T-helper 1 cell treated with Interleukin-12 subunit alpha and Interleukin-12 subunit beta and Interleukin-4 antibody, amounts not matched to agents 30 ng/mL and 1 ng/mL, for 36 hours (primary cell): ENCODE measurements around the gene ACTA2. TPM values are rescaled to one million over a fixed set of nuclear protein-coding genes. Genes with fewer than 3 reads are reported as not detected.

Source experiments
- intact Hi-C: fragments of 100-400 bp; cut with micrococcal nuclease; formaldehyde crosslinking; loops from one replicate; pipeline ENCODE4 v1.15.1; 2024
- total RNA-seq: library from RNA; stranded (reverse); gene quantifications from 2 replicates; pipeline ENCODE4 v1.2.3, GENCODE V29; 2022

The ACTA2 gene
- 8.8 and 9.1 TPM in 2 replicates for total RNA-seq

DNA sequence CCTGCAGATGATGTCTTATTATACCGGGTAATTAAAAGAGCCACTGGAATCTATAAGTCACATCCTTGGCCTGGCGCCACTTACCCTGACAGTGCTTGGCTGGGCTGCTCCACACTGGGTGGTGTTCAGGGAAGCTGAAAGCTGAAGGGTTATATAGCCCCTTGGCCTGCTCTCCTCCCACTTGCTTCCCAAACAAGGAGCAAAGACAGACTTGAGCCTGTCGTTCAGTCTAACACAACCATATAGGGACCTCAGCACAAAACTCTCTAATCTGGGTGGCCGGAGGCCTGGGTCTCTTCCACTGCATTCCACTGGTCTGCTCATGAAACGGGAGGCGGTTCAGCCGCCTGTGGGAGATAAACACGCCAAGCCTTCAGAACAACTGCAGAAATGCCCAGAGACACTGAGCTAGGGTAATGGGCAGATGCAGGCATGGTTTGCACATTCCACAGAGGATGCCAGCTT is at the start of gene ACTA2:
ACTA2 (minus strand) TSS at position 127 of the 465 bp plus-strand sequence. CDS start 3,843 bp downstream, outside the sequence.
- intact Hi-C loops = no loop called here

DNA sequence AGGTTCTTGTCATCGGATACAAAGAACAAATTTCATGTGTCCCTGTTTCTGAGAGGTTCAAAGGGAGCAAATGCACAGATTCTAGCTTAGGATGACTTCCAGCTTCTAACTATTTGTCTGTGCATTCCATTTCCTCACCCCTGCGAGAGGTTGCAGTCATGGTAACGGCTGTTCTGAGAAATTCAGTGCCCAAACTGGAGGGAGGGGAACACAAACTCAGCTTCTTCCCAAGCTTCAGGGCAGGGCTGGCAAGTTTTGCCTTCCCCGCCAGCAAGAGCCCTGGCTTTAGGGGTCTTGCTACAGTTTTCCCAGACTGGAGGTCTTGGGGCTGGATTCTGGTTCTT is 49.1 kb upstream of the ACTA2 start:
- intact Hi-C loops = loop anchor here (1.0 to 5.0 kb wide), 3 partner anchors 10 to 641 kb away; no protein-coding TSS in a partner anchor

DNA sequence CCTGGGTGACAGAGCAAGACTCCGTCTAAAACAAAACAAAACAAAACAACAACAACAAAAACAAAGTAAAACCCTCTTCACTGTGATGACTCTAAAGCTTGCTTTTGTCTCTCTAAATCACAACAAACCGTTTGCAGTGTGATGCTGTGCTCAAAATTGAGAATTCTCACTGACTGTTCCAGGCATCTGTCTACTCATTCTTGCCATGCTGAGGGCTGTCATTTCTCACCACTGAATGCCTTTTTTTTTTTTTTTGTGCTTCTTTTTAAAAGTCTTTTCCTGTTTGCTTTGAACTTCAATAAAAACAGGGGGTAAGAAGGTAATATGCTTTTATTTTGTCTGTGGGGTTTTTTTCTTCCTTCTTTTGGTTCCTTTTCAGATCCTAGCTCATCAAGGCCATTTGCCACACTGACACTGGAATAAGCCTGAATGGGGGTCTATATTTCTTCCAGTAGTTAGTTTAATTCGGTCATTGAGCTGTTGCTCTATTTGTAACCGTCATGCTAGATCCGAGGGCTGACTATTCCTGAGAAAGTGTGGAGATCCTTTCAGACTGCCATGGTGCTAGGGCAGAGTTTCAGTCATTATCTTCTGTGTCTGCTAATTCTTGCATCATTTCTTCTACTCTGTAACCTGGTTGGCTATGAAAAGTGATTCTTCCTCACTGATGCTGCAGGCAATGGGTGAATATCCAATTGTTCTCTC is 48.6 kb upstream of the ACTA2 start:
- intact Hi-C loops = loop anchor here (1.0 to 5.0 kb wide), 3 partner anchors 10 to 641 kb away; no protein-coding TSS in a partner anchor

DNA sequence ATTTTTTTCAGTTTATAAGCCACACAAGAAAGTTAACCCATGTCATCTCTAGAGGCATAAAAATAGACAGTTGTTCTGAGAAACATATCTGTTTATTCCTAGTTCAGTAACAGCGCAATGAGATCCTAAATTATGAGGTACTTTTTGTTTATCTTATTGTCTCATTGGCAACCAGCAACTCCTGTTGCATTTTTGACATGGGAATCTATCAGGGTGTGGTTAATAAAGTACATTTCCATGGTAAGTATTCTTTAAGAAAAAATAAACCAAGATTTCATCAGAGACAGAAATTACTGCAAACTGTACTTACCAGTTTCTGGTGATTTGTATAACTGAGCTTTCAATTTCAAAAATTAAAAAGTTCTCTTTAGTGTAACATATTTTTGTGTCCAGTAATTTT is 47.1 kb upstream of the ACTA2 start:
- intact Hi-C loops = loop anchor here (5.0 to 10.0 kb wide), 3 partner anchors 415 to 643 kb away; partner anchors contain the start of genes LIPJ and RNLS

DNA sequence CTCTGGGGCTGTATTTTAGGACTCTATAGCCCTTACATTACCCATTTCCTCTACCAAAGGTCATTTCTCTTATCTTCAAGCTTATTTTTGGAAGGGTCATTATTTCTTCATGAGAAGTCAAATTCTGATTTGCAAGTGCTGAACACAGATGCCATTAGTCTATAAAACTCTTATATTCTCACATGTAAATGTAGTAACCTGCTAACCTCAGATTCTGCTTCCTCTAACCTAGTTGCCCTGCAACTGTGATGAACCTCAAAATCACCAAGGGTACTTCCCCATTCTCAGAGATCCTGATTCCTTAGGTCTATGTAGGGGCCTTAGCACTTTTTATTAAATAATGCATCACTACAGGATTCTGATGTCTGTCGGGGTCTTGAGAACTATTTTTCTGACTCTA is 44.4 kb upstream of the ACTA2 start:
- intact Hi-C loops = loop anchor here (10.0 kb wide), 2 partner anchors 412 to 612 kb away; partner anchors contain the start of genes LIPJ and RNLS

DNA sequence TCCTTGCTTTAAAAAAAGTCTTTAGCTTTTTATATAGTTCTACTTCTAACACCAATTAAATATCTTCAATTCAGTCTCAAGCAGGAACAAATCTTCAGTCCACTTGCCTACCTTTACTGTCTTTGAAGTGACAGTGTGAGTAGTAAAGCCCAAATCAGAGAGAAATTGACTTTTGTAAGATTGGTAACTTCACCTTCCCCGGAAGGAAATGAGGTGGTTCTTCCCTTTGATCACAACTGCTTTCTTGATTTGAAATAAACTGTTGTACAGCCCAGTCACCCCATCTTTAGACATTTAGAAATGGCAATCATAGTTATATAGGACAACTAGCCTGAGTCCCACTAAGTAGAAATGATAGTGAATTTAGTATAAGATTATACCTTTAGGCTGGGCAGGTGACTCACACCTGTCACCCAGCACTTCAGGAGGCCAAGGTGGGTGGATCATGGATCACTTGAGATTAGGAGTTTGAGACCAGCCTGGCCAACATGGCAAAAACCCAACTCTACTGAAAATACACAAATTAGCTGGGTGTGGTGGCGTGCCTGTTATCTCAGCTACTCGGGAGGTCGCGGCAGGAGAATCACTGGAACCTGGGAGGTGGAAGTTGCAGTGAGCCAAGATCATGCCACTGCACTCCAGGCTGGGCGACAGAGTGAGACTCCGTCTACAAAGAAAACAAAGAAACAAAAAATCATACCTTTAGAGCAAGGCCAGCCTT is 42.7 kb upstream of the ACTA2 start:
- intact Hi-C loops = loop anchor here (10.0 kb wide), 2 partner anchors 411 to 611 kb away; partner anchors contain the start of genes LIPJ and RNLS

DNA sequence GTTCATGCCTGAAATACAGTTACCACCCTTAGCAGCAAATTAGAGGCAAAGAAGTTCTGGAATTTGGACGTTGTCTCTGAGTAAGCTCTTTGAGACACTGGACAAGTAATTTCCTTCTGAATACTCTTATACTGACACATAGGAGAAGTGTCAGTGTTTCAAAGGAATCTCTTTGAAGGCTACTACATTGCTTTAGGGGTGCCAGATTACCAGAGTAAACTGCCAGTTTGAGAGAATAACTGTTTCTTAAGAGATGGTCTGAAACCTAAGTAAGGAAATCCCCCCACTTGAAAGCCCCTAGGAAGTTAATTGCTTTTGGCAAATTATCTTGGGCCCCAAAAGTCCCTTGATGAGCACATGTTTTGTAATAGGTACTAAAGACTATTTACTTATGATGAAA is 41.4 kb upstream of the ACTA2 start:
- intact Hi-C loops = loop anchor here (5.0 to 10.0 kb wide), 8 partner anchors 398 to 1878 kb away; partner anchors contain the start of genes ATAD1, IFIT1, IFIT5 and KIF20B

DNA sequence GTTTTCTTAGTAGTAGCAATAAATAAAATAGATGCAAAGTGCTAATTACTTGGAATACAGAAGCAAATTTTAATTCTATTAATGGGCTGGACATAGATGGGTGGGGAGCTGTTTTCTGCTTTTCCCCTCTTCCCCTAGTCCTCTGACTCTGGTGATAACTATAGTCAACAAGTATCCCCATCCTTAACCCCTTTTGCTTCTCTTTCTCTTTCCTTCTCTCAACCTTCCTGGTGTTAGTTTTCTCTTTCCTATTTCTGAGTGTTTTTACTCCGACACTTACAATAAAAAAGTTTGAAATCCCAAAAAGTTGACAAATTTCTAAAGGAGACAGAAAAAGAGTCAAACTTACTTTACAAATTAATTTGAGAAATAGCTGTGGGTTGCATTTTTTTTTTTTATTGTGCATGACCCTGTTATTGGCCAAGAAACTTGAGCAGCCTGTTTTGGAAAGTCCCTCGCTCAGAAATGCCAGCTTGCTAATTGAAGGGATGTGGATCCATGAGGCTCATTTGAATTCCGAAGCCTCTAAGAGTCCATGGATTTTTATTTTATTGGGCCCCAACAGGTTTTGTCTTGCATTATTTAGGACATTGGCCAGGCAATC is 40.5 kb upstream of the ACTA2 start:
- intact Hi-C loops = loop anchor here (5.0 to 10.0 kb wide), 8 partner anchors 399 to 1879 kb away; partner anchors contain the start of genes ATAD1, IFIT1, IFIT5 and KIF20B

DNA sequence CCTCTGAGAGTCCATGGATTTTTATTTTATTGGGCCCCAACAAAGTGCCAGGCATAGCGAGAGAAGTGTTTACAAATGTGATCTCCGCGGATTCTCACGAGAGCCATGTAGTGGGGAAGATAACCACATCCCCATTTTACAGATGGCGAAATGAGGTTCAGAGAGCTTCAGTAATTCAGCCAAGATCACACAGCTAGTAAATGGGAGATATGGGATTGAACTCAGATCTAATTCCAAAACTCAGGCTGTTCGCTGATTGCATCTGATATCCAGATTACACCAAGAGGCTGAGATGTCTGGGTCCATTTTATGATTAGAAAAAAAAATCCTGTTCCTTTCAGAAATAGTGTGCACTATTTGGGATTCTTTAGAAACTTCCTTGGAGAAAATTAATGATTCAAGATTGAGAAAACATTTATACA is 39.3 kb upstream of the ACTA2 start:
- intact Hi-C loops = loop anchor here (1.0 to 10.0 kb wide), 13 partner anchors 9 to 1880 kb away; partner anchors contain the start of genes ATAD1, IFIT1, IFIT5 and KIF20B

DNA sequence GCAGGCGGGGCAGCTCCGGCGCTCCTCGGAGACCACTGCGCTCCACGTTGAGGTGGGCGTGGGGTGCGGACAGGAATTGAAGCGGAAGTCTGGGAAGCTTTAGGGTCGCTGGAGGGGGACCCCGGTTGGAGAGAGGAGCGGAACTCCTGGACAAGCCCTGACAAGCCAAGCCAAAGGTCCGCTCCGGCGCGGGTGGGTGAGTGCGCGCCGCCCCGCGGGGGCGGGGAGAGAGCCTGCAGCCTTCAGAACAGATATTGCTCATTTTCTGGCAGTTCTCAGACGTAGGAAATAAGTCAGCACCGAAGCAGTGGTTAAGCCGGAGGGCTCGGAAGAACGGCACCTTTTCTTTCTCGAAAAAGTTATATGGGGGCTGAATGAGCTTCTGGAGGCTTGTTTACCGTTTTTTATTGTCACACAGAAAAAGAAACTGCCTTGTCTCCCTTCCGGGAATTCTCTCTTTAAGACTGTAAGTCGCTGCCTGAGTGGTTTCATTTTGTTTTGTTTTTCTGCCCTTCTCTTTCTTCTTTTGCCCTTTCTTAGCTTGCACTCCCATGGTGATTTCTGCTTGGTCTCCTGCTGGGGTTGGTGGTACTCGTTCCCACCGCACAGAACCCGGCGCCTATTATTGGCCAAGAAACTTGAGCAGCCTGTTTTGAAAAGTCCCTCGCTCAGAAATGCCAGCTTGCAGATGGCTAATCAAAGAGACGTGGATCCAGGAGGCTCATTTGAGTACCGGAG is 38.8 kb upstream of the ACTA2 start:
- intact Hi-C loops = loop anchor here (1.0 to 10.0 kb wide), 13 partner anchors 10 to 1881 kb away; partner anchors contain the start of genes ATAD1, IFIT1, IFIT5 and KIF20B

DNA sequence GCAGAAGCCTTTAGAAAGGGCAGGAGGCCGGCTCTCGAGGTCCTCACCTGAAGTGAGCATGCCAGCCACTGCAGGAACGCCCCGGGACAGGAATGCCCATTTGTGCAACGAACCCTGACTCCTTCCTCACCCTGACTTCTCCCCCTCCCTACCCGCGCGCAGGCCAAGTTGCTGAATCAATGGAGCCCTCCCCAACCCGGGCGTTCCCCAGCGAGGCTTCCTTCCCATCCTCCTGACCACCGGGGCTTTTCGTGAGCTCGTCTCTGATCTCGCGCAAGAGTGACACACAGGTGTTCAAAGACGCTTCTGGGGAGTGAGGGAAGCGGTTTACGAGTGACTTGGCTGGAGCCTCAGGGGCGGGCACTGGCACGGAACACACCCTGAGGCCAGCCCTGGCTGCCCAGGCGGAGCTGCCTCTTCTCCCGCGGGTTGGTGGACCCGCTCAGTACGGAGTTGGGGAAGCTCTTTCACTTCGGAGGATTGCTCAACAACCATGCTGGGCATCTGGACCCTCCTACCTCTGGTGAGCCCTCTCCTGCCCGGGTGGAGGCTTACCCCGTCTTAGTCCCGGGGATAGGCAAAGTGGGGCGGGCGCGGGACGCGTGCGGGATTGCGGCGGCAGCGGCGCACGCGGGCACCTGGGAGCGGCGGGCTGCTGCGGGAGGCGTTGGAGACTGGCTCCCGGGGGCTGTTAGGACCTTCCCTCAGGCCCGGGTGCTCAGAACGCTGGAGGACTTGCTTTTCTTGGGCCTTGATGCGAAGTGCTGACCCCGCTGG is 38.0 kb upstream of the ACTA2 start, which contains the start of gene FAS:
FAS (plus strand) TSS at position 415 of the 777 bp plus-strand sequence; CDS start at position 494, 79 bp downstream.
- intact Hi-C loops = loop anchor here (1.0 to 10.0 kb wide), 15 partner anchors 11 to 1882 kb away; partner anchors contain the start of genes ATAD1, IFIT1, IFIT5 and KIF20B

DNA sequence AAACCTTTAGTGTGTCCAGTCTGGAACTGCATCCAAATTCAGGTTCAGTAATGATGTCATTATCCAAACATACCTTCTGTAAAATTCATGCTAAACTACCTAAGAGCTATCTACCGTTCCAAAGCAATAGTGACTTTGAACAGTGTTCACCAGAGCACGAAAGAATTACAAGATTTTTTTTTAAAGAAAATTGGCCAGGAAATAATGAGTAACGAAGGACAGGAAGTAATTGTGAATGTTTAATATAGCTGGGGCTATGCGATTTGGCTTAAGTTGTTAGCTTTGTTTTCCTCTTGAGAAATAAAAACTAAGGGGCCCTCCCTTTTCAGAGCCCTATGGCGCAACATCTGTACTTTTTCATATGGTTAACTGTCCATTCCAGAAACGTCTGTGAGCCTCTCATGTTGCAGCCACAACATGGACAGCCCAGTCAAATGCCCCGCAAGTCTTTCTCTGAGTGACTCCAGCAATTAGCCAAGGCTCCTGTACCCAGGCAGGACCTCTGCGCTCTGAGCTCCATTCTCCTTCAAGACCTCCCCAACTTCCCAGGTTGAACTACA is 37.3 kb upstream of the ACTA2 start:
- intact Hi-C loops = loop anchor here (1.0 to 10.0 kb wide), 10 partner anchors 15 to 1882 kb away; partner anchors contain the start of genes ATAD1, IFIT1, IFIT5 and KIF20B

DNA sequence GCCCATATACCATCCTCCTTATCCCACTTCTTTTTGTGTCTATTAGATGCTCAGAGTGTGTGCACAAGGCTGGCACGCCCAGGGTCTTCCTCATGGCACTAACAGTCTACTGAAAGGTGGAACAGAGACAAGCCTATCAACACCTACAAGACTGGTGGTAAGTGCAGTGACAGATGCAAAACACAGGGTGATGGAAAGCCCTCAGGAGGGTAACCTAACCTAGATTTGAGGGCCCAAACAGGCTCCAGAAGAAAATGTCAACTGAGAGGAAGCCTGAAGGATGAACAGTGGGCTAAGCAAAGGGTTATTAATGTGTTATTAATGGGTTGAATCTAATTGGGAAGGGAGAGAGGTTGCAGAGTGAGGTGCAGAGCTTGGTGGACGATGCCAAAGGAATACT is 36.9 kb upstream of the ACTA2 start:
- intact Hi-C loops = no loop called here

DNA sequence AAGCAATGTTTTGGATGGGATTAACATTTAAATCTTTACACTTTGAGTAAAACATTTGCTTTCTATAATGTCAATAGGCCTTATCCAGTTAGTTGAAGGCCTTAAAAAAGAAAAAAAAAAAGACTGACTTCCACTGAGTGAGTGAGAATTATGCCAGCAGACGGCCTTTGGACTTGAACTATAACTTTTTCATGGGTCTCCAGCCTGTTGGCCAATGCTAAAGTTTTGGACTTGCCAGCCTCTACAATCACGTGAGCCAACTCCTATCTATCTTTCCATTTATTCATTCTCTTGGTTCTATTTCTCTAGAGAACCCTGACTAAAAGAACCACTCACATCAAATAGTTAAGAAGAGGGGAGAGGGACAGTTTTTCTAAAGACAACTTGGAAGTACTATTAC is 35.3 kb upstream of the ACTA2 start:
- intact Hi-C loops = loop anchor here (1.0 to 2.0 kb wide), 4 partner anchors 13 to 717 kb away; no protein-coding TSS in a partner anchor

DNA sequence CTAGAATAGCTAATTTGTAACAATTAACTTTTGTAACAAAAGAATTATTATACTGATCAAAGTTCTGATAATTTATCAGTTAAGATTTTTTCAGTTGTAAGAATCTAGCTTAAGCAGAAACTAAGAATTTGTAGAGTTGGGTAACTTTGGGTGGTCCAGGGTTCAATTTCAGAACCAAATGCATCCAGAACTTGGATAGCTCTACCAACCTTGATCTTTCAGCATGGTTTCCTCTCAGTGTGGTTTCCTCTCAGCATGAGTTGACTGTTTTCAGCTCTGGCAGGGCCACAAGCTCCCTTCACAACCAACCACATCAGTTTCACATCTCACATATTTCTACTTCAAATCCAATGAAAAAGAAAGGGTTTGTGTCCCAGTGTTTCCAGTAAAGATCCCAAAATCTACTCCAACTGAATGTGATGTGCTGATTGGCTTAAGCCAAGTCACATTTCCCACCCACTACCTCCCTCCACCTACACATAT is 34.7 kb upstream of the ACTA2 start:
- intact Hi-C loops = loop anchor here (1.0 to 2.0 kb wide), 4 partner anchors 14 to 716 kb away; no protein-coding TSS in a partner anchor

DNA sequence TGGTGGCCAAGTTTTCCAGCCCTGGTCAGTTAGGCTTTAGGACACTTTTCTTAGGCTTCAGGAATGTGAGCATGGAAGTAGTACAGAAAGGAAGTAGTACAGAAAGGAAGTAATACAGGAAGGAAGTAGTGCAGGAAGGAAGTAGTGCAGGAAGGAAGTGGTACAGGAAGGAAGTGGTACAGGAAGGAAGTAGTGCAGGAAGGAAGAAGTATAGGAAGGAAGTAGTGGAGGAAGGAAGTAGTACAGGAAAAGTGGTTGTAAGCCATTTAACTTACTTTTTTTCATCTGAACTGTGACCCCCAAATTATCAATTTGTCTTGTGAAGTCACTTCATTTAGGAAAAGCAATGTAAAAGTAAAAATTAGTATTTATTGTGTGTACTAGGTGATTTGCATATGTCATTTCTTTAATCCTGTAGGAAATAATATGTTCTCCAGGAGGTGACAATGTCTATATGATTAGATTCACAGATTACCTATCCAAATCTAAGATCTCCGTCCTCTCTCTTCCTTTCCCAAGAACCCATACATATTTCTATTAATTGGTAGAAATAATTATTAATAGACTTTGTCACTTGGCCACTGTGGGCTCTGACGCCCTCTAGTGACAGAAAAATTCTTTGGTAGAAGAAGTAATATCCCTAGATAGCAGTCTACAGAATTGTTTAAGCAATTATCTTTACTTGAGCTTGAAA is 34.1 kb upstream of the ACTA2 start:
- intact Hi-C loops = loop anchor here (1.0 to 2.0 kb wide), 4 partner anchors 15 to 716 kb away; no protein-coding TSS in a partner anchor

DNA sequence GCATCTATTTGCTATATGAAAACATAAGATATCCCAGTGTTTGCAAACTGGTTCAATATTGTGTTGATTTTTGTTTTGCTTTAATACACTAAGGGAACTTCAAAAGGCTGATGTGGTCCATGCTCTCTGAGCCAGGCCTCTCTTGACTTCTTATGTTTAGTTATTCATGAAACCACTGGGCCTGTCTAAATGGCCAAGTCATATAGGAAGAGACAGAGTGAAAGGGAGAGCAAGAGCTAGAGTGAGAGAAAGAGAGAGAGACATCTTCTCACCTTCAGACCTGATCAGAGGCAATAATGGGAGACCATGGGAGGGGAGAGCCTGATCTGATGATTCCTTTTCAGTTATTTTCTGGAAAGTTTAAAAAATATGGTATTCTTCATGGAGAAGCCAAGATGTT is 32.0 kb upstream of the ACTA2 start:
- intact Hi-C loops = no loop called here

DNA sequence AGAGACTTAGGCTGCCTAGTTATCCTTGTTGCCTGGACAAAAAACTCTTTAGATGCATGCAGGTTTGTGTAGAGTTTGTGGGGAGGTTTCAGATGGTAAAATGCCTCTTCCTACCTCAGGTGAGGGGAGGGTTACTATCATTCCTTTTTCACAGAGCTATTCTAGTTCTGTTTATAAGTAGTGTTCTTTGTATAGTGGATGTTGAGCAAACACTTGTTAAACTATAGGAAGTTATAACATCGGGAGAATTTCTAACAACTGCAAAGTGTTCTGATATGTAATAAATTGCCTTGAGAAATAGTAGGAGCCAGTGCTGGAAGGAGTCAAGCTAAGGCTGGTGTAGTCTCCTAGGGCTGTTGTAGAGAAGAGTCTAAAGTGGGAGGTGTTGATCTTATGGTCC is 31.4 kb upstream of the ACTA2 start:
- intact Hi-C loops = no loop called here
